GM23248 (cell line): ENCODE results near the gene HPS5. TPM values are rescaled to one million over a fixed set of nuclear protein-coding genes. Genes with fewer than 3 reads are reported as not detected.

Experiments used
- DNase-seq: peaks from one replicate; pipeline ENCODE4 v3.0.0-alpha.2; 2015
- H2AFZ ChIP-seq: fragments of 200-600 bp; sonication (generic); 2 replicates; pipeline ENCODE4 v1.6.1; 2016; ENCODE audit warnings: antibody characterized with exemption
- H3F3A ChIP-seq: fragments of 200-600 bp; sonication (generic); 2 replicates; pipeline ENCODE4 v1.6.1; 2016; ENCODE audit warnings: mild to moderate bottlenecking, antibody characterized with exemption, mixed run types; ENCODE audit not compliant: insufficient read depth
- H3K27ac ChIP-seq: fragments of 200-600 bp; sonication (generic); 2 replicates; pipeline ENCODE4 v1.5.1; 2016; ENCODE audit warnings: mild to moderate bottlenecking
- H3K27me3 ChIP-seq: fragments of 200-600 bp; sonication (generic); replicated peaks from 2 replicates; pipeline ENCODE4 v1.6.1; 2016; ENCODE audit warnings: mild to moderate bottlenecking; ENCODE audit not compliant: insufficient read depth
- H3K36me3 ChIP-seq: fragments of 200-600 bp; sonication (generic); 2 replicates; pipeline ENCODE4 v1.6.1; 2016; ENCODE audit warnings: low read depth, mild to moderate bottlenecking
- H3K4me1 ChIP-seq: fragments of 200-600 bp; sonication (generic); 2 replicates; pipeline ENCODE4 v1.6.1; 2016; ENCODE audit warnings: mild to moderate bottlenecking; ENCODE audit not compliant: insufficient read depth
- H3K4me2 ChIP-seq: fragments of 200-600 bp; sonication (generic); one replicate; pipeline ENCODE4 v1.6.1; 2016; ENCODE audit warnings: mild to moderate bottlenecking; ENCODE audit not compliant: unreplicated experiment
- H3K4me3 ChIP-seq: fragments of 200-600 bp; sonication (generic); 2 replicates; pipeline ENCODE4 v1.5.1; 2016; ENCODE audit warnings: mild to moderate bottlenecking
- H3K79me2 ChIP-seq: fragments of 200-600 bp; sonication (generic); 2 replicates; pipeline ENCODE4 v1.6.1; 2016; ENCODE audit warnings: mild to moderate bottlenecking; ENCODE audit not compliant: insufficient read depth
- H3K9ac ChIP-seq: fragments of 200-600 bp; sonication (generic); 2 replicates; pipeline ENCODE4 v1.6.1; 2016; ENCODE audit warnings: mild to moderate bottlenecking
- H3K9me2 ChIP-seq: fragments of 200-600 bp; sonication (generic); 2 replicates; pipeline ENCODE4 v1.6.1; 2016; ENCODE audit warnings: mixed run types, mild to moderate bottlenecking, moderate library complexity; ENCODE audit not compliant: insufficient read depth
- H3K9me3 ChIP-seq: fragments of 200-600 bp; sonication (generic); one replicate; pipeline ENCODE4 v1.6.1; 2017; ENCODE audit warnings: low read depth
- H4K20me1 ChIP-seq: fragments of 200-600 bp; sonication (generic); 2 replicates; pipeline ENCODE4 v1.6.0; 2016; ENCODE audit not compliant: insufficient read depth
- EZH2 ChIP-seq: fragments of 200-600 bp; sonication (generic); IDR thresholded peaks from 2 replicates; pipeline ENCODE4 v1.6.1; 2018; ENCODE audit warnings: antibody characterized with exemption, mild to moderate bottlenecking; ENCODE audit not compliant: insufficient read depth, poor library complexity, severe bottlenecking
- EZH2phosphoT487 ChIP-seq: fragments of 200-600 bp; sonication (generic); IDR thresholded peaks from 2 replicates; pipeline ENCODE4 v1.6.1; 2018; ENCODE audit warnings: antibody characterized with exemption, moderate library complexity, mild to moderate bottlenecking, low read depth; ENCODE audit not compliant: insufficient read depth
- WGBS, 2 experiments: methylation state at CpG; one replicate each; pipeline ENCODE4 v1.1.6; 2015 to 2017; ENCODE audit warnings: low lambda C conversion rate in 2 of 2, low coverage in 1 of 2; ENCODE audit errors: missing lambda C conversion rate in 2 of 2; 5-methylcytosine and 5-hydroxymethylcytosine counted together
- in situ Hi-C: fragments of 300-500 bp; cut with MboI; formaldehyde crosslinking; loops from 2 replicates; pipeline ENCODE4 v1.15.0; 2020
- polyA plus RNA-seq: library from polyadenylated mRNA; unstranded; fragments of >200 nt; fragmentation: Nextera tagmentation; extraction: Ambion mirVana; gene quantifications from 2 replicates; pipeline ENCODE4 v1.2.1, GENCODE V29; 2016
- total RNA-seq: library from RNA; depleted of rRNA; stranded (reverse); fragments of >200 nt; shearing (Covaris generic); gene quantifications from 2 replicates; pipeline ENCODE4 v1.2.3, GENCODE V29; 2014

Gene HPS5
- total and polyA plus RNA-seq, 2 experiments from 2014 or later: 20.2 to 34.9 TPM

- Histone ChIP-seq H3K4me3 (no peak overlapping the region), H3K79me2 (no peaks in the 10 kb centered on the region), H3K27me3 (no peaks in the 10 kb centered on the region; the same call in 1 of the 2 replicates), H3K27ac (no peak overlapping the region), H3K9me3 (no peaks in the 10 kb centered on the region), H3K36me3 (no peaks in the 10 kb centered on the region), H2AFZ (peak overlapping the region; percentile 68), H3K4me2 (no peak overlapping the region), H3K4me1 (no peaks in the 10 kb centered on the region), H3K9me2 (no peaks in the 10 kb centered on the region), H3F3A (no peaks in the 10 kb centered on the region), H4K20me1 (no peaks in the 10 kb centered on the region), H3K9ac (no peak overlapping the region)
- in situ Hi-C loops: no loop called here
- TF ChIP-seq EZH2phosphoT487 (no peak), EZH2 (no peak)
- WGBS, 2 experiments: 0% methylated on average over 1 of the region's 1 CpG
- DNase-seq: peak; percentile 79
Measured at GRCh38 chr11:18243783-18244362, 78.1 kb downstream of the HPS5 start.

- TF ChIP-seq EZH2phosphoT487: no peak
- TF ChIP-seq EZH2: no peak
- no peaks in the 10 kb centered on the region for H4K20me1 ChIP-seq
- no peak for DNase-seq
- H3K27me3 ChIP-seq: peaks cover 16% of the 10 kb centered on the region; the same call in 1 of the 2 replicates
- H3K9ac ChIP-seq: no peak overlapping the region
- H3K27ac ChIP-seq: no peak overlapping the region
- H3K4me3 ChIP-seq: no peak overlapping the region
- in situ Hi-C loops: no loop called here
- no peaks in the 10 kb centered on the region for H3K4me1 ChIP-seq
- H3K9me3 ChIP-seq: no peaks in the 10 kb centered on the region
- H3K4me2 ChIP-seq: no peak overlapping the region
- no peaks in the 10 kb centered on the region for H3K36me3 ChIP-seq
- 0% methylated on average over 1 of the region's 1 CpG for WGBS, 2 experiments
- H2AFZ ChIP-seq: no peak overlapping the region
- H3K79me2 ChIP-seq: no peaks in the 10 kb centered on the region
- H3K9me2 ChIP-seq: no peaks in the 10 kb centered on the region
- no peaks in the 10 kb centered on the region for H3F3A ChIP-seq
Measured at GRCh38 chr11:18239655-18240054, 82.3 kb downstream of the HPS5 start.

GRCh38 chr11:18236664-18237356 is 85.1 kb downstream of the HPS5 start, which contains the start of gene SAA4:
SAA4 (minus strand) TSS chr11:18236802; CDS start chr11:18235926, 876 bp downstream.
- no peaks in the 10 kb centered on the region for H3K36me3 ChIP-seq
- H3K4me3 ChIP-seq: no peak within 1 kb of the TSS
- H3K4me1 ChIP-seq: no peaks in the 10 kb centered on the region
- TF ChIP-seq EZH2phosphoT487: no peak
- no peak for TF ChIP-seq EZH2
- in situ Hi-C loops: no loop called here
- H3K4me2 ChIP-seq: no peak within 1 kb of the TSS
- no peak within 1 kb of the TSS for H3K27ac ChIP-seq
- H3K9ac ChIP-seq: no peak within 1 kb of the TSS
- H3K79me2 ChIP-seq: no peaks in the 10 kb centered on the region
- H3K27me3 ChIP-seq: peaks cover 21% of the 10 kb centered on the region; the same call in 1 of the 2 replicates
- H4K20me1 ChIP-seq: no peaks in the 10 kb centered on the region
- 36 to 47% methylated on average over 2 of the region's 2 CpGs for WGBS, 2 experiments
- H3K9me3 ChIP-seq: no peaks in the 10 kb centered on the region
- H3F3A ChIP-seq: no peaks in the 10 kb centered on the region
- no peaks in the 10 kb centered on the region for H3K9me2 ChIP-seq
- no peak for DNase-seq
- no peak within 1 kb of the TSS for H2AFZ ChIP-seq

- Histone ChIP-seq H4K20me1 (no peaks in the 10 kb centered on the region), H2AFZ (no peak overlapping the region), H3K9me3 (no peaks in the 10 kb centered on the region), H3K9ac (no peak overlapping the region), H3K4me3 (no peak overlapping the region), H3K79me2 (no peaks in the 10 kb centered on the region), H3K4me1 (no peaks in the 10 kb centered on the region), H3K9me2 (no peaks in the 10 kb centered on the region), H3K4me2 (no peak overlapping the region), H3K36me3 (no peaks in the 10 kb centered on the region), H3F3A (no peaks in the 10 kb centered on the region), H3K27ac (no peak overlapping the region), H3K27me3 (peaks cover 21% of the 10 kb centered on the region; the same call in 1 of the 2 replicates)
- in situ Hi-C loops: no loop called here
- DNase-seq: no peak
- TF ChIP-seq EZH2 (no peak), EZH2phosphoT487 (no peak)
- WGBS, 2 experiments: 37 to 40% methylated on average over 8 of the region's 8 CpGs
Measured at GRCh38 chr11:18235394-18236334, 86.3 kb downstream of the HPS5 start.
